ENCODE measurements around the gene ZRANB3.

ZRANB3 gene

GRCh38 chr2:135163901-135164300 lies 367.1 kb downstream of the ZRANB3 start:
- Histone ChIP-seq H3K36me3 (ENCODE audit: control insufficient read depth, insufficient read depth, low read length) (peaks cover 3% of the 10 kb centered on the region), H3K9me3 (ENCODE audit: control insufficient read depth, low read length) (no peaks in the 10 kb centered on the region), H3K4me3 (ENCODE audit: low read length) (no peak overlapping the region), H3K27me3 (ENCODE audit: control insufficient read depth, insufficient read depth, low read length) (no peaks in the 10 kb centered on the region), H3K4me1 (ENCODE audit: control insufficient read depth, insufficient read depth, low read length) (no peaks in the 10 kb centered on the region), H3K9ac (ENCODE audit: low read length) (no peak overlapping the region)

GRCh38 chr2:135163306-135163705 lies 367.7 kb downstream of the ZRANB3 start:
- Histone ChIP-seq H3K9ac (ENCODE audit: low read length) (no peak overlapping the region), H3K4me3 (ENCODE audit: low read length) (no peak overlapping the region), H3K4me1 (ENCODE audit: control insufficient read depth, insufficient read depth, low read length) (no peaks in the 10 kb centered on the region), H3K36me3 (ENCODE audit: control insufficient read depth, insufficient read depth, low read length) (peaks cover 3% of the 10 kb centered on the region), H3K27me3 (ENCODE audit: control insufficient read depth, insufficient read depth, low read length) (no peaks in the 10 kb centered on the region), H3K9me3 (ENCODE audit: control insufficient read depth, low read length) (no peaks in the 10 kb centered on the region)

GRCh38 chr2:135162786-135163185 lies 368.2 kb downstream of the ZRANB3 start:
- Histone ChIP-seq H3K9me3 (ENCODE audit: control insufficient read depth, low read length) (no peaks in the 10 kb centered on the region), H3K4me1 (ENCODE audit: control insufficient read depth, insufficient read depth, low read length) (no peaks in the 10 kb centered on the region), H3K9ac (ENCODE audit: low read length) (no peak overlapping the region), H3K36me3 (ENCODE audit: control insufficient read depth, insufficient read depth, low read length) (peaks cover 3% of the 10 kb centered on the region), H3K27me3 (ENCODE audit: control insufficient read depth, insufficient read depth, low read length) (no peaks in the 10 kb centered on the region), H3K4me3 (ENCODE audit: low read length) (no peak overlapping the region)

- Histone ChIP-seq H3K4me1 (ENCODE audit: control insufficient read depth, insufficient read depth, low read length) (no peaks in the 10 kb centered on the region), H3K36me3 (ENCODE audit: control insufficient read depth, insufficient read depth, low read length) (peaks cover 3% of the 10 kb centered on the region), H3K27me3 (ENCODE audit: control insufficient read depth, insufficient read depth, low read length) (no peaks in the 10 kb centered on the region), H3K4me3 (ENCODE audit: low read length) (no peak overlapping the region), H3K9ac (ENCODE audit: low read length) (no peak overlapping the region), H3K9me3 (ENCODE audit: control insufficient read depth, low read length) (no peaks in the 10 kb centered on the region)
Measured at GRCh38 chr2:135162377-135162776, 368.6 kb downstream of the ZRANB3 start.

GRCh38 chr2:135159191-135159590 lies 371.8 kb downstream of the ZRANB3 start:
- no peak overlapping the region for H3K4me3 ChIP-seq (ENCODE audit: low read length)
- H3K4me1 ChIP-seq (ENCODE audit: control insufficient read depth, insufficient read depth, low read length): no peaks in the 10 kb centered on the region
- no peaks in the 10 kb centered on the region for H3K9me3 ChIP-seq (ENCODE audit: control insufficient read depth, low read length)
- no peaks in the 10 kb centered on the region for H3K27me3 ChIP-seq (ENCODE audit: control insufficient read depth, insufficient read depth, low read length)
- no peak overlapping the region for H3K9ac ChIP-seq (ENCODE audit: low read length)
- H3K36me3 ChIP-seq (ENCODE audit: control insufficient read depth, insufficient read depth, low read length): peaks cover 3% of the 10 kb centered on the region

GRCh38 chr2:135157856-135158255 lies 373.2 kb downstream of the ZRANB3 start:
- H3K9ac ChIP-seq (ENCODE audit: low read length): no peak overlapping the region
- no peak overlapping the region for H3K4me3 ChIP-seq (ENCODE audit: low read length)
- H3K27me3 ChIP-seq (ENCODE audit: control insufficient read depth, insufficient read depth, low read length): no peaks in the 10 kb centered on the region
- no peaks in the 10 kb centered on the region for H3K9me3 ChIP-seq (ENCODE audit: control insufficient read depth, low read length)
- peaks cover 3% of the 10 kb centered on the region for H3K36me3 ChIP-seq (ENCODE audit: control insufficient read depth, insufficient read depth, low read length)
- no peaks in the 10 kb centered on the region for H3K4me1 ChIP-seq (ENCODE audit: control insufficient read depth, insufficient read depth, low read length)

GRCh38 chr2:135154962-135155361 lies 376.1 kb downstream of the ZRANB3 start:
- Histone ChIP-seq H3K4me3 (ENCODE audit: low read length) (no peak overlapping the region), H3K9ac (ENCODE audit: low read length) (no peak overlapping the region), H3K9me3 (ENCODE audit: control insufficient read depth, low read length) (no peaks in the 10 kb centered on the region), H3K4me1 (ENCODE audit: control insufficient read depth, insufficient read depth, low read length) (peaks cover 11% of the 10 kb centered on the region), H3K36me3 (ENCODE audit: control insufficient read depth, insufficient read depth, low read length) (peaks cover 3% of the 10 kb centered on the region), H3K27me3 (ENCODE audit: control insufficient read depth, insufficient read depth, low read length) (no peaks in the 10 kb centered on the region)

GRCh38 chr2:135152361-135152760 lies 378.7 kb downstream of the ZRANB3 start:
- peaks cover 17% of the 10 kb centered on the region for H3K4me1 ChIP-seq (ENCODE audit: control insufficient read depth, insufficient read depth, low read length)
- no peaks in the 10 kb centered on the region for H3K27me3 ChIP-seq (ENCODE audit: control insufficient read depth, insufficient read depth, low read length)
- H3K9ac ChIP-seq (ENCODE audit: low read length): no peak overlapping the region
- no peaks in the 10 kb centered on the region for H3K36me3 ChIP-seq (ENCODE audit: control insufficient read depth, insufficient read depth, low read length)
- no peaks in the 10 kb centered on the region for H3K9me3 ChIP-seq (ENCODE audit: control insufficient read depth, low read length)
- no peak overlapping the region for H3K4me3 ChIP-seq (ENCODE audit: low read length)

GRCh38 chr2:135151615-135152014 lies 379.4 kb downstream of the ZRANB3 start:
- H3K9ac ChIP-seq (ENCODE audit: low read length): no peak overlapping the region
- H3K9me3 ChIP-seq (ENCODE audit: control insufficient read depth, low read length): no peaks in the 10 kb centered on the region
- no peaks in the 10 kb centered on the region for H3K27me3 ChIP-seq (ENCODE audit: control insufficient read depth, insufficient read depth, low read length)
- H3K36me3 ChIP-seq (ENCODE audit: control insufficient read depth, insufficient read depth, low read length): no peaks in the 10 kb centered on the region
- peaks cover 17% of the 10 kb centered on the region for H3K4me1 ChIP-seq (ENCODE audit: control insufficient read depth, insufficient read depth, low read length)
- H3K4me3 ChIP-seq (ENCODE audit: low read length): no peak overlapping the region

- Histone ChIP-seq H3K36me3 (ENCODE audit: control insufficient read depth, insufficient read depth, low read length) (no peaks in the 10 kb centered on the region), H3K27me3 (ENCODE audit: control insufficient read depth, insufficient read depth, low read length) (no peaks in the 10 kb centered on the region), H3K9ac (ENCODE audit: low read length) (no peak overlapping the region), H3K4me1 (ENCODE audit: control insufficient read depth, insufficient read depth, low read length) (peaks cover 17% of the 10 kb centered on the region), H3K9me3 (ENCODE audit: control insufficient read depth, low read length) (no peaks in the 10 kb centered on the region), H3K4me3 (ENCODE audit: low read length) (no peak overlapping the region)
Measured at GRCh38 chr2:135150725-135151124, 380.3 kb downstream of the ZRANB3 start.

GRCh38 chr2:135149251-135149650 lies 381.8 kb downstream of the ZRANB3 start:
- no peaks in the 10 kb centered on the region for H3K36me3 ChIP-seq (ENCODE audit: control insufficient read depth, insufficient read depth, low read length)
- no peaks in the 10 kb centered on the region for H3K27me3 ChIP-seq (ENCODE audit: control insufficient read depth, insufficient read depth, low read length)
- no peak overlapping the region for H3K4me3 ChIP-seq (ENCODE audit: low read length)
- H3K4me1 ChIP-seq (ENCODE audit: control insufficient read depth, insufficient read depth, low read length): peaks cover 17% of the 10 kb centered on the region
- H3K9ac ChIP-seq (ENCODE audit: low read length): no peak overlapping the region
- no peaks in the 10 kb centered on the region for H3K9me3 ChIP-seq (ENCODE audit: control insufficient read depth, low read length)

- Histone ChIP-seq H3K27me3 (ENCODE audit: control insufficient read depth, insufficient read depth, low read length) (no peaks in the 10 kb centered on the region), H3K4me3 (ENCODE audit: low read length) (no peak overlapping the region), H3K36me3 (ENCODE audit: control insufficient read depth, insufficient read depth, low read length) (no peaks in the 10 kb centered on the region), H3K9me3 (ENCODE audit: control insufficient read depth, low read length) (no peaks in the 10 kb centered on the region), H3K9ac (ENCODE audit: low read length) (no peak overlapping the region), H3K4me1 (ENCODE audit: control insufficient read depth, insufficient read depth, low read length) (peaks cover 6% of the 10 kb centered on the region)
Measured at GRCh38 chr2:135144343-135144742, 386.7 kb downstream of the ZRANB3 start.

GRCh38 chr2:135142323-135142722 lies 388.7 kb downstream of the ZRANB3 start:
- Histone ChIP-seq H3K27me3 (ENCODE audit: control insufficient read depth, insufficient read depth, low read length) (no peaks in the 10 kb centered on the region), H3K9ac (ENCODE audit: low read length) (no peak overlapping the region), H3K36me3 (ENCODE audit: control insufficient read depth, insufficient read depth, low read length) (no peaks in the 10 kb centered on the region), H3K9me3 (ENCODE audit: control insufficient read depth, low read length) (no peaks in the 10 kb centered on the region), H3K4me1 (ENCODE audit: control insufficient read depth, insufficient read depth, low read length) (no peaks in the 10 kb centered on the region), H3K4me3 (ENCODE audit: low read length) (no peak overlapping the region)

All from mucosa of stomach (tissue), 1 donor.